ENCODE results near the gene METTL25. TPM values are rescaled to one million over a fixed set of nuclear protein-coding genes. Genes with fewer than 3 reads are reported as not detected.
A peak's percentile ranks its signal among the peaks of the same experiment; 100 is the strongest.

METTL25 gene
- total RNA-seq, 1 experiment from 2014 or later, result 4.1 TPM

DNA sequence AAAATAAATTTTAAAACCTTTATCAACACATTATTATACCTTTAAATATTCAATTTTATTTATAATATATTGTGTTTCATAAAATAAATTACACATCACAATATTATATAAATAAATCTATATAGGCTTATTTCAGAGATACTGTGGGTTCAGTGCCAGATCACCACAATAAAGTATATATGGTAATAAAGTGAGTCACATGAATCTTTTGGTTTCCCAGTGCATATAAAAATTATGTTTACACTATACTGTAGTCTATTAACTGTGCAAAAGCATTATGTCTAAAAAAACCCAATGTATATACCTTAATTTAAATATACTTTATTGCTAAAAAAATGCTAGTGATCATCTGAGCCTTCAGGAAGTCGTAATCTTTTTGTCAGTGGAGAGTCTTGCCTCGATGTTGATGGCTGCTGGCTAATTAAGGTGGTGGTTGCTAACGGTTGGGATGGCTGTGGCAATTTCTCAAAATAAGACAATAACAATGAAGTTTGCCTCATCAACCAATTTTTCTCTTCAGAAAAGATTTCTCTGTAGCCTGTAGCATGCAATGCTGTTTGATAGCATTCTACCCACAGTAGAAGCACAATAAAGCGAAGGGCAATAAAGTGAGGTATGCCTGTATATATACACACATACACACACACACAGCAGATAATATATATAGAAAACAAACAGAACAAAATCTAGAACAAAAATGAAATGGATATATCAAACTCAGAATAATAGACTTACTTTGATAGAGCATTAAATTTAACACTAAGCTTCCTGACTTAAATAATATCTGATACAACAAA, 32.6 kb upstream of the METTL25 start:
- intact Hi-C loops (cut with micrococcal nuclease), result loop anchor here (2.0 kb wide), 1 partner anchor 529 kb away; no protein-coding TSS in a partner anchor
- CTCF ChIA-PET, result interaction anchor here (0.9 to 2.7 kb wide), 3 partner anchors 360 to 681 kb away, joined by 3 to 23 read pairs (median 3); no protein-coding TSS in a partner anchor
- H3K36me3 Mint-ChIP-seq (ENCODE audit: insufficient read depth, unreplicated experiment), result no peaks in the 10 kb centered on the region
- H3K9me3 Mint-ChIP-seq (ENCODE audit: unreplicated experiment), result no peaks in the 10 kb centered on the region
- no peak overlapping the region for H3K4me3 Mint-ChIP-seq (ENCODE audit: unreplicated experiment)
- H3K4me1 Mint-ChIP-seq (ENCODE audit: insufficient read depth, unreplicated experiment), result no peaks in the 10 kb centered on the region
- TF ChIP-seq, protein P1, sequence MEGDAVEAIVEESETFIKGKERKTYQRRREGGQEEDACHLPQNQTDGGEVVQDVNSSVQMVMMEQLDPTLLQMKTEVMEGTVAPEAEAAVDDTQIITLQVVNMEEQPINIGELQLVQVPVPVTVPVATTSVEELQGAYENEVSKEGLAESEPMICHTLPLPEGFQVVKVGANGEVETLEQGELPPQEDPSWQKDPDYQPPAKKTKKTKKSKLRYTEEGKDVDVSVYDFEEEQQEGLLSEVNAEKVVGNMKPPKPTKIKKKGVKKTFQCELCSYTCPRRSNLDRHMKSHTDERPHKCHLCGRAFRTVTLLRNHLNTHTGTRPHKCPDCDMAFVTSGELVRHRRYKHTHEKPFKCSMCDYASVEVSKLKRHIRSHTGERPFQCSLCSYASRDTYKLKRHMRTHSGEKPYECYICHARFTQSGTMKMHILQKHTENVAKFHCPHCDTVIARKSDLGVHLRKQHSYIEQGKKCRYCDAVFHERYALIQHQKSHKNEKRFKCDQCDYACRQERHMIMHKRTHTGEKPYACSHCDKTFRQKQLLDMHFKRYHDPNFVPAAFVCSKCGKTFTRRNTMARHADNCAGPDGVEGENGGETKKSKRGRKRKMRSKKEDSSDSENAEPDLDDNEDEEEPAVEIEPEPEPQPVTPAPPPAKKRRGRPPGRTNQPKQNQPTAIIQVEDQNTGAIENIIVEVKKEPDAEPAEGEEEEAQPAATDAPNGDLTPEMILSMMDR (IDR thresholded peaks at IDR 0.05; ENCODE audit: unreplicated experiment), result no peak
- POLR2A ChIA-PET, result no interaction called here
- H3K27ac Mint-ChIP-seq (ENCODE audit: low read depth, unreplicated experiment), result no peak overlapping the region
- H3K27me3 Mint-ChIP-seq (ENCODE audit: insufficient read depth, unreplicated experiment), result no peaks in the 10 kb centered on the region
- BruUV-seq (replicated peaks), result no TSS peak
- no peak for DNase-seq (ENCODE audit: unreplicated experiment)

DNA sequence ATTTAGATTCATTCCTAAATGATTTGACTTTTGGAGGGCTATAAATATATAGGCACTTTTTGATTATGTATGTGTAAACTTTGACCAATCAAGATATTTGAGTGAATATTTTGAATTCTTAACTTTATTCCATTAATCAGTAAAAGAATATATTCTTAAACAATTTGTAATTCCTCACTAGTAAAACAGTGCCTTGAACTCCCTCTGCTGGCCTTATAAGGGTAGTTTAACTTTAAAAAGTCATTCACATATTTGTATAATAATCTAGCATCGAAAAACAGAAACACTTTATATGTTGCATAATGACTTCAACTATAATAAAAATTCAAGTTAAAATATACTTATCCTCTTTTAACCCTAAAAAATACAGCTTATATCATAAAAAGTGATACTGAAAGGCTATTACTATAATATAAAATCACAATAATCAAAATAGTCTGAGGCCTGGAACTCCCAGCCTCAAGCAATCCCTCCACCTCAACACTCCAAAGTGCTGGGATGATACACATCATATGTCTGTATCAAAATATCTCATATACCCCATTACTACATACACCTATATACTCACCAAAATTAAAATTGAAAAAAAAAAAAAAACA, 31.3 kb upstream of the METTL25 start:
- H3K36me3 Mint-ChIP-seq (ENCODE audit: insufficient read depth, unreplicated experiment), result no peaks in the 10 kb centered on the region
- no peak overlapping the region for H3K27ac Mint-ChIP-seq (ENCODE audit: low read depth, unreplicated experiment)
- no peak overlapping the region for H3K4me3 Mint-ChIP-seq (ENCODE audit: unreplicated experiment)
- TF ChIP-seq, protein P1 (IDR thresholded peaks at IDR 0.05; ENCODE audit: unreplicated experiment), result peak; percentile 55
- no peaks in the 10 kb centered on the region for H3K9me3 Mint-ChIP-seq (ENCODE audit: unreplicated experiment)
- BruUV-seq (replicated peaks), result no TSS peak
- H3K27me3 Mint-ChIP-seq (ENCODE audit: insufficient read depth, unreplicated experiment), result no peaks in the 10 kb centered on the region
- H3K4me1 Mint-ChIP-seq (ENCODE audit: insufficient read depth, unreplicated experiment), result no peaks in the 10 kb centered on the region
- intact Hi-C loops (cut with micrococcal nuclease), result loop anchor here (1.0 to 2.0 kb wide), 2 partner anchors 530 to 683 kb away; no protein-coding TSS in a partner anchor
- ChIA-PET POLR2A (no interaction called here), CTCF (interaction anchor here (0.9 to 2.7 kb wide), 3 partner anchors 359 to 682 kb away, joined by 3 to 23 read pairs (median 4); no protein-coding TSS in a partner anchor)
- peak; percentile 54 for DNase-seq (ENCODE audit: unreplicated experiment)

DNA sequence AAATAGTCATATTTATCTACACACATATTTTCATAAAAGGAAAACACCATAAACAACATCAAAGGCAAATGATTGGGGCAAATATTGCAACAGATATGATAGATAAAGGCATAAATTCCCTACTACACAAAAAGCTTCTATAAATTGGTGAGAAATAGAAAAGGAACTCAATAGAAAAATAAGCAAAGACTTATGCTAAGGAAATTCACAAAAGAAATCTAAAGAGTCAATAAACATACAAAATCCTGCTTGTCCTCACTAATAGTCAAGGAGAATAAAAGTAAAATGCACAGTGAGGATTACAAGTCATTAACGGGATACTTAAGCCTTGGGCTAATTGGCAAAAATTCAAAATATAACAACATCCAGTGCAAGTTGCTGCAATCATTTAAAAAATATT, 30.5 kb upstream of the METTL25 start:
- H3K36me3 Mint-ChIP-seq (ENCODE audit: insufficient read depth, unreplicated experiment), result no peaks in the 10 kb centered on the region
- H3K27ac Mint-ChIP-seq (ENCODE audit: low read depth, unreplicated experiment), result no peak overlapping the region
- ChIA-PET CTCF (interaction anchor here (0.9 to 2.7 kb wide), 2 partner anchors 488 to 683 kb away, joined by 4 to 23 read pairs; no protein-coding TSS in a partner anchor), POLR2A (no interaction called here)
- no TSS peak for BruUV-seq (replicated peaks)
- H3K4me1 Mint-ChIP-seq (ENCODE audit: insufficient read depth, unreplicated experiment), result no peaks in the 10 kb centered on the region
- no peak for DNase-seq (ENCODE audit: unreplicated experiment)
- no peak overlapping the region for H3K4me3 Mint-ChIP-seq (ENCODE audit: unreplicated experiment)
- no peaks in the 10 kb centered on the region for H3K27me3 Mint-ChIP-seq (ENCODE audit: insufficient read depth, unreplicated experiment)
- H3K9me3 Mint-ChIP-seq (ENCODE audit: unreplicated experiment), result no peaks in the 10 kb centered on the region
- intact Hi-C loops (cut with micrococcal nuclease), result loop anchor here (1.0 to 2.0 kb wide), 2 partner anchors 531 to 684 kb away; no protein-coding TSS in a partner anchor
- TF ChIP-seq, protein P1 (IDR thresholded peaks at IDR 0.05; ENCODE audit: unreplicated experiment), result no peak

DNA sequence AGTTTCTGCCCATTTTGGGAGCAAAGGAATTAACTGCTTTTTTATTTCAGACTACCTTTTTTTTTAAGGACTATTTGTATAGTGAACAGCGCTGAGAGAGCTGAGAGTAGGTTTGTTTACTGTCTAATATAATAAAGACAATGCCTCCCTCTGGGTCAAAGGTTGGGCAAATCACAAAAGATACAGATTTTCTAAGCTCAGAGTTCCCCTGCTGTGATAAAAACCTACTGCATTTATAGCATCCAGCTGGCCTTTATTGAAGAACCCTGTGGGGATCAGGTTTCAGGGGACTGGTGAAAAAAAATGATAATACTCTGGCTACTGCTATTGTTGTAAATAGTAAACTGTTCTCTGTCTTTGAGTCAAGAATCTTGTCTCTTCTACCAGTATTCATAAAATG, 28.8 kb upstream of the METTL25 start:
- H3K36me3 Mint-ChIP-seq (ENCODE audit: insufficient read depth, unreplicated experiment), result no peaks in the 10 kb centered on the region
- no peaks in the 10 kb centered on the region for H3K4me1 Mint-ChIP-seq (ENCODE audit: insufficient read depth, unreplicated experiment)
- no peak overlapping the region for H3K27ac Mint-ChIP-seq (ENCODE audit: low read depth, unreplicated experiment)
- intact Hi-C loops (cut with micrococcal nuclease), result no loop called here
- ChIA-PET POLR2A (no interaction called here), CTCF (interaction anchor here (0.9 to 1.3 kb wide), 2 partner anchors 29 to 685 kb away, joined by 4 to 5 read pairs; partner anchors contain the start of genes CCDC59 and METTL25)
- H3K9me3 Mint-ChIP-seq (ENCODE audit: unreplicated experiment), result no peaks in the 10 kb centered on the region
- no peak overlapping the region for H3K4me3 Mint-ChIP-seq (ENCODE audit: unreplicated experiment)
- TF ChIP-seq, protein P1 (IDR thresholded peaks at IDR 0.05; ENCODE audit: unreplicated experiment), result no peak
- peak; percentile 1 for DNase-seq (ENCODE audit: unreplicated experiment)
- no TSS peak for BruUV-seq (replicated peaks)
- no peaks in the 10 kb centered on the region for H3K27me3 Mint-ChIP-seq (ENCODE audit: insufficient read depth, unreplicated experiment)

Measured in MCF 10A (cell line).